Stimulated activated memory B cell treated with anti-CD40 and anti-IgM and Interleukin-4, amounts not matched to agents 10 μg/mL and 1 μg/mL and 100 μg/mL, for 72 hours (primary cell): ENCODE measurements around the gene AMY2A.
"Not testable (repeated sequence)": the region's sequence is repeated elsewhere in the genome, so short reads cannot be mapped to it uniquely, and the experiment has no call there.

Source experiments
- ATAC-seq: fragments of 150-1000 bp; cut with Tn5 transposase; 2 replicates; pipeline ENCODE4 v1.10.0; 2021
- H3K27ac Mint-ChIP-seq: one replicate; pipeline ENCODE4 v1.8.0; 2022; ENCODE audit warnings: mild to moderate bottlenecking, mixed read lengths
- H3K27me3 Mint-ChIP-seq: one replicate; pipeline ENCODE4 v1.8.0; 2022; ENCODE audit warnings: mixed read lengths
- H3K36me3 Mint-ChIP-seq: one replicate; pipeline ENCODE4 v1.8.0; 2022; ENCODE audit warnings: mixed read lengths
- H3K4me1 Mint-ChIP-seq: one replicate; pipeline ENCODE4 v1.8.0; 2022; ENCODE audit warnings: mixed read lengths
- H3K4me3 Mint-ChIP-seq: one replicate; pipeline ENCODE4 v1.8.0; 2022; ENCODE audit warnings: mild to moderate bottlenecking, moderate library complexity, mixed read lengths
- H3K9me3 Mint-ChIP-seq: one replicate; pipeline ENCODE4 v1.8.0; 2022; ENCODE audit warnings: mixed read lengths

AMY2A gene

DNA sequence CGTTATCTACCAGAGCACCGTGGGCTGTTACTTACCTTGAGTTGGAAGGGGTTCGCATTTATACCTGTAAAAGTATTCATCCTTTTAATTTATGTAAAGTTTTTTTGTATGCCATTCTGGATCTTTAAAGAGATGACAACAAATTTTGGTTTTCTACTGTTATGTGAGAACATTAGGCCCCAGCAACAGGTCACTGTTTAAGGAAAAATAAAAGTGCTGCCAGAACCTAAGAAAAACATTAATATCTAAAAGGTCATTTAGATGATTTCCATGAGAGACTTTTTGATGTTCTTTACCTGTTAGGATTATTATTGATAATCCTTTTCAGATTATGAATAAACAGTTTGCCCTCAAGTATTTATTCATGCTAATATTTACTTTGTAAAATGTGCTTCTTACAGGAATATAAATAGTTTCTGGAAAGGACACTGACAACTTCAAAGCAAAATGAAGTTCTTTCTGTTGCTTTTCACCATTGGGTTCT lies at the start of gene AMY2A:
Gene AMY2A (plus strand): TSS at position 434 of the 484 bp plus-strand sequence. CDS start 14 bp downstream, at position 448.
- H3K4me1 Mint-ChIP-seq, H3K4me3 Mint-ChIP-seq, H3K27me3 Mint-ChIP-seq, ATAC-seq, H3K36me3 Mint-ChIP-seq, H3K27ac Mint-ChIP-seq, H3K9me3 Mint-ChIP-seq: not testable (repeated sequence)

DNA sequence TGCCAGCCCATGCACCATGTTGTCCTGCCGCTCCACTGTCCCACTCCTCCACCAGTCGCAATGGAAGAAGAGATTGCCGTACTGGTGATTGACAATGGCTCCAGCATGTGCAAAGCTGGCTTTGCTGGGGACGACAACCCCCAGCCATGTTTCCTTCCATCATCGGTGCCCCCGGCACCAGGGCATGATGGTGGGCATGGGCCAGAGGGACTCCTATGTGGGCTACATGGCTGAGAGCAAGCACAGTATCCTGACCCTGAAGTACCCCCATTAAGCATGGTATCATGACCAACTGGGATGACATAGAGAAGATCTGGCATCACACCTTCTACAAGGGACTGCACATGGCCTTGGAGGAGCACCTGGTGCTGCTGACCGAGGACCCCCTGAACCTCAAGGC lies 47.7 kb upstream of the AMY2A start:
- Mint-ChIP-seq H3K4me1 (no peaks in the 10 kb centered on the region), H3K27ac (no peak overlapping the region), H3K4me3 (no peak overlapping the region), H3K36me3 (peaks cover 36% of the 10 kb centered on the region), H3K9me3 (no peaks in the 10 kb centered on the region), H3K27me3 (no peaks in the 10 kb centered on the region)
- no peak for ATAC-seq

DNA sequence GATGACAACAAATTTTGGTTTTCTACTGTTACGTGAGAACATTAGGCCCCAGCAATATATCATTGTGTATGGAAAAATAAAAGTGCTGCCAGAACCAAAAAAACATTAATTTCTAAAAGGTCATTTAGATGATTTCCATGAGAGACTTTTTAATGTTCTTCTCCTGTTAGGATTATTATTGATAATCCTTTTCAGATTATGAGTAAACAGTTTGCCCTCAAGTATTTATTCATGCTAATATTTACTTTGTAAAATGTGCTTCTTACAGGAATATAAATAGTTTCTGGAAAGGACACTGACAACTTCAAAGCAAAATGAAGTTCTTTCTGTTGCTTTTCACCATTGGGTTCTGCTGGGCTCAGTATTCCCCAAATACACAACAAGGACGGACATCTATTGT lies 45.9 kb upstream of the AMY2A start, which contains the start of gene AMY2B:
Gene AMY2B (plus strand): TSS at position 301 of the 400 bp plus-strand sequence. CDS start 14 bp downstream, at position 315.
- not testable (repeated sequence) for H3K4me3 Mint-ChIP-seq, H3K27me3 Mint-ChIP-seq, H3K4me1 Mint-ChIP-seq, H3K27ac Mint-ChIP-seq, H3K9me3 Mint-ChIP-seq, ATAC-seq
- peaks cover 35% of the 10 kb centered on the region for H3K36me3 Mint-ChIP-seq

DNA sequence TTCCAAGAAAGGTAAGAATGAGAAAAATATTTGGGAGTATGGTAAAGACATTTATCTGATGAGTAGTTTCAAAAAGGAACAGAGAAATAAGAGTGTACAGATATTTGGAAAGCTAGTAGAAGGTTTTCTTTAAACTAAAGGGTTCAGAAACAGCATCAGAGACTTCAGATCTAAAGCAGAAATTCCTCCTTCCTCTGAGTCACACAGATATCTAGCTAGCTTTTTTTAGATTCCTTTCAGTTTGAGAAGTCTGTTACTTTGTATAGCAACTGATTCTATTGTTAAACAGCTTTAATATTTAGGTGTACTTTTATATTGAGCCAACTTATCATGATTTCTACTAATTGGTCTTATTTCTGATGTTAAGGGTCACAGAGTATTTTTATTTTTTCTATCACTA lies 41.2 kb upstream of the AMY2A start:
- Mint-ChIP-seq H3K36me3 (peaks cover 36% of the 10 kb centered on the region), H3K27me3 (no peaks in the 10 kb centered on the region), H3K4me3 (no peak overlapping the region), H3K27ac (no peak overlapping the region), H3K9me3 (no peaks in the 10 kb centered on the region), H3K4me1 (no peaks in the 10 kb centered on the region)
- ATAC-seq: no peak

DNA sequence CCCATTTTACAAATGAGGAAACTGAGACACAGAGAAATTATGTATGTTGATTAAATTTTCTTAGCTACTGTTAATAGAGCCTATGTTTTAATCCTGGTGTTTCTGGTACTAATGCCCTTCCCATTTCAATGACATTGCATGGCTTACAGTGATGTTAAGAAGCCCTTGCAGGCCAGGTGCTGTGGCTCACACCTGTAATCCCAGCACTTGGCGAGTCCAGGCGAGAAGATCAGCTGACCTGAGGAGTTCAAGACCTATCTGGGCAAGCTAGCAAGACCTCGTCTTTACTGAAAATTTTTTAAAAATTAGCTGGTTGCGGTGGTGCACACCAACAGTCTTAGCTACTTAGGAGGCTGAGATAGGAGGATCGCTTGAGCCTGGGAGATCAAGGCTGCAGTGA lies 40.4 kb upstream of the AMY2A start:
- H3K27me3 Mint-ChIP-seq, H3K9me3 Mint-ChIP-seq, H3K4me1 Mint-ChIP-seq, H3K27ac Mint-ChIP-seq, H3K4me3 Mint-ChIP-seq, ATAC-seq: not testable (repeated sequence)
- H3K36me3 Mint-ChIP-seq: peaks cover 36% of the 10 kb centered on the region

DNA sequence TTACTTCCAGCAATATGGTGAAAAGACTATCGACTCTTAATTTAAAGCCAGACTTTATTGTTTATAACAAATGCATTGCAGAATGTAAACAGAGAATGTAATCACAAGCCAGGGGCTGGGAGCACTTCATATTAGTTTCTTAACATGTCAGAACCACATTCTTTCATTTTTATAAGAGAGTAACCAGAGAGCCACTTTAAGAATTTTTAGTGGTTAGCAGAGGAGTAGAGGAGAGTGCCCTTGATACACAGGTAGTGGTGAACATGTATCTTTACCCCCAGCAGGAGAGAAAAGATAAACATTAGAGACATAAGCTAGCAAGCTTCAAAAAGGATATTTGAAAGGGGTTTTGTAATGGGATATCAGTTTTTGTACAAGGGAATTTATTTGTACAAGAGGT lies 34.8 kb upstream of the AMY2A start:
- no peak overlapping the region for H3K4me3 Mint-ChIP-seq
- no peak for ATAC-seq
- no peak overlapping the region for H3K27ac Mint-ChIP-seq
- peaks cover 14% of the 10 kb centered on the region for H3K36me3 Mint-ChIP-seq
- no peaks in the 10 kb centered on the region for H3K27me3 Mint-ChIP-seq
- peaks cover 3% of the 10 kb centered on the region for H3K9me3 Mint-ChIP-seq
- no peaks in the 10 kb centered on the region for H3K4me1 Mint-ChIP-seq

DNA sequence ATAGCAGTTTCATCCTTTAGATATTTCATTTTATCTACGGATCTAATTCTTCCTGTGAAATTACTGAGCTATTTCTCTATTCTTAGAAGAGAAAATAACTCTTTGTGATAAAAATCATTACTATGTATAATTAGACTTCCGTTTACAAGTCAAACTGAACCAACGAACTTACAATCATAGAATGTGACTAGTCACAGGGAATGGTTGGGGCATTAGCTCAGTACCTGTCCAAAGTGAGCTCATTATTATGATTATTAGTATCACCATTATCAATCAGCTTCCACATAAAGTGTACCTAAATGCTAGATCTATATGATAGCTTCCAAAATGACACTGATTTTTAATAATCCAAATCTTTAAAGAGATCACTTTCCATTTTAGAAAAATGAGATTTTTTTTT lies 33.3 kb upstream of the AMY2A start:
- Mint-ChIP-seq H3K4me1 (no peaks in the 10 kb centered on the region), H3K9me3 (peaks cover 5% of the 10 kb centered on the region), H3K27me3 (no peaks in the 10 kb centered on the region), H3K36me3 (peaks cover 6% of the 10 kb centered on the region), H3K27ac (no peak overlapping the region), H3K4me3 (no peak overlapping the region)
- ATAC-seq: no peak

DNA sequence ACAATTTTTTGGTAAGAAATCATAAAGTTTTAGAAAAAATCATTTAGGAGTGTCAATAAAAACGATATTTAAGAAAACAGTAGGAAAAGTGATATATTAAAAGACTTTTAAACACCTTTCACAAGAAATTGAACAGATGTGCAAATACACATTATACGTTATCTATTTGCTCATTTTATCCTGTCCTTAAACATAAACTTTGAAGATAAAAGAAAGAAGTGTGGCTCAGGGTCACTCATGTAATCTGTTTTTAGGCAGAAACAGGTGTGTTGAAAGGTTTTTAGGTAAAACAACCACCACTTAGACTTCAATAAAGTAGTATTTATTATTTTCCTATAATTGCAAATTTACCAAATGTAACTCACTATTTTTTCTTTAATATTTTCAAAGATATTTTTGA lies 32.7 kb upstream of the AMY2A start:
- Mint-ChIP-seq H3K4me1 (no peaks in the 10 kb centered on the region), H3K4me3 (no peak overlapping the region), H3K9me3 (peaks cover 9% of the 10 kb centered on the region), H3K36me3 (peaks cover 6% of the 10 kb centered on the region), H3K27me3 (no peaks in the 10 kb centered on the region), H3K27ac (no peak overlapping the region)
- no peak for ATAC-seq

DNA sequence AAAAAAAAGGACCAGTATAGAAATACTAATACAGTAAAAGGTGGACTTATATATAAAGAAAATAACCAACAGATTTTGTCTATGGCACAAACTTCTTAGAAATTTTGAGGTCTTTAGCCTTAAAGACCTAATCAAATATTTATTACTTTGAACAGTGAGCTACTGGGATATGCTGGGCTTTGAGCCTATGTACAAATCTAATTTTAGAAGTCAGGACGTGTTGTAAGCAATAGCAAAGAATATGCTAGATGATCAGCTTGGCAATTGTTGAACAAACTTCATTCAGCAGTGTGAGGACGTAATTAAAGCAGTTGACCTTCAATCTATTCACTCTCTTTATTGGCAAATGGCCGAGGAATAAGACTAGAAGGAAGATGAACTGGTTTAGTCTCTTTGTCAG lies 14.5 kb upstream of the AMY2A start:
- not testable (repeated sequence) for H3K36me3 Mint-ChIP-seq, H3K4me1 Mint-ChIP-seq, H3K27ac Mint-ChIP-seq, H3K9me3 Mint-ChIP-seq, H3K27me3 Mint-ChIP-seq, ATAC-seq, H3K4me3 Mint-ChIP-seq

DNA sequence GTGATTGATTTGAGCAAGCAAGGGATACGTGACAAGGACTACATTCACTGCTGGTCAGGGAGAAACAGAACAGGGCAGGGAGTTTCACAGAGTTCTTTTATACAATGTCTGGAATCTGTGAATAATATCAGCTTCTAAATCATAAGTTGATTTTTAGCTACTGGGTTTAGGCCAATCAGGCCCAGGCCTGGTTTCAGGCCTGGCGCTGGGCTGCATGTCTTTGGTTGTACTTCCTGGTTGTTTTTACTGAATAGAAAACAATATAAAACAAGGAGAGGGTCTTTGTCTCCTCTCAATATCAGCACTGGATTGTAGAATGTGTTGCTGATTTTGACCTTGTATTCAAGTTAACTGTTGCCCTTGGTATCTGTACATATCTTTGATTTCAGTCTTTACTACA lies 865 bp upstream of the AMY2A start:
- no peak overlapping the region for H3K27ac Mint-ChIP-seq
- H3K4me3 Mint-ChIP-seq: no peak overlapping the region
- no peaks in the 10 kb centered on the region for H3K36me3 Mint-ChIP-seq
- ATAC-seq: no peak
- H3K4me1 Mint-ChIP-seq: no peaks in the 10 kb centered on the region
- no peaks in the 10 kb centered on the region for H3K27me3 Mint-ChIP-seq
- H3K9me3 Mint-ChIP-seq: no peaks in the 10 kb centered on the region

DNA sequence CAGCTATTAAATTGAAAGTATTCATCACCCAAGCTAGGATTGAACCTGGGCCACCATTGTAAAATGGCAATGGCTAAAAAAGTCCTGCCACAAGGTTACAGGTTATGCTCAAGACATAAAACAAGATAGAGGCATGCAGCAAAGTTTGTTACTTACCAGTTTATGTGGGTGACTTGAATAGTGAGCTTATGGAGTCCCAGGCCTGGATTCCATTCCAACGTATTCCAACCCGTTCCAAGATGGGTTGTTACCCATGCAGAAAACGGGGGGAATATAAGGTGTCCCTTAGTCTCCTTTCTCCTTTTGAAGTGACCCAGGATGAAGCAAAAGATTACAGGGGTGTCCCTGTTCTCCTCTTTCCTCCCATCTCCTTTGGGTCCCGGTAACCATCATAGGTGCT lies 10.2 kb downstream of the AMY2A start:
- H3K27me3 Mint-ChIP-seq: not testable (repeated sequence)

DNA sequence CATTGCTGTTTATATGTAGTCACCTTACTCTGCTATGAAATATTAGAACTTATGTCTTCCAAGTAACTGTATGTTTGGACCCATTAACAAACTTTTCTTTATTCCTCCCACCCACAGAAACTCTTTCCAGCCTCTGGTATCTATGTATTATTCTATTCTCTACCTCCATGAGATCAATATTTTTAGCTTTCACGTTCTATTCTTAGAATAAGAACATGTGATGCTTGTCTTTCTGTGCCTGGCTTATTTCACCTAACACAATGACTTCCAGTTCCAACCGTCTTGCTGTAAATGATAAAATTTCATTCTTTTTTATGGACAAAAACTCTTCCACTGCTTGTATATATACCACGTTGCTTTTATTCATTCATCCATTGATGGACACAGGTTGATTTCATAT lies 24.0 kb downstream of the AMY2A start:
- H3K9me3 Mint-ChIP-seq, ATAC-seq, H3K27me3 Mint-ChIP-seq, H3K4me1 Mint-ChIP-seq, H3K4me3 Mint-ChIP-seq, H3K27ac Mint-ChIP-seq, H3K36me3 Mint-ChIP-seq: not testable (repeated sequence)

More for the DNA sequence above, 10.2 kb downstream of the AMY2A start:
- not testable (repeated sequence) for H3K4me1 Mint-ChIP-seq, ATAC-seq, H3K9me3 Mint-ChIP-seq, H3K36me3 Mint-ChIP-seq, H3K27ac Mint-ChIP-seq, H3K4me3 Mint-ChIP-seq

DNA sequence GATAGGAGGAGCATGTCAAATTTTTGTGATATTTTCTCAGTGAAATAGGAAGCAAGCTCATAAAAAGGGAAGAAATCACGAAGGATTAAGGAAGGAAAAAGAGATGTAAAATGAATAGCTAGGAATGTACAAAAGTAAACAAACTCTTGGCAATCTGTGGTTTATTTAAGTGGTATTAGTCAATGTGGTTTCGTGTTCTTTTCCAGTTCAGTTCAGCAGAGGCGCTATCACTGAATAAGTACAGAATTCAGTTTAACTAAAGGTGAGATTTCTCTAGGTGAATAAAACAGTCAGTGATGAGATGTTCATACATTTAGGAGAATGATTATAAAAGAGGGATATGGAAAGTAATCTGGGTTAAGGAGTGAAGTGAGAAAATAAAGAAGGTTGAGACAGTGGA lies 26.7 kb downstream of the AMY2A start:
- H3K27me3 Mint-ChIP-seq, H3K27ac Mint-ChIP-seq, H3K9me3 Mint-ChIP-seq, ATAC-seq, H3K4me1 Mint-ChIP-seq, H3K4me3 Mint-ChIP-seq, H3K36me3 Mint-ChIP-seq: not testable (repeated sequence)

DNA sequence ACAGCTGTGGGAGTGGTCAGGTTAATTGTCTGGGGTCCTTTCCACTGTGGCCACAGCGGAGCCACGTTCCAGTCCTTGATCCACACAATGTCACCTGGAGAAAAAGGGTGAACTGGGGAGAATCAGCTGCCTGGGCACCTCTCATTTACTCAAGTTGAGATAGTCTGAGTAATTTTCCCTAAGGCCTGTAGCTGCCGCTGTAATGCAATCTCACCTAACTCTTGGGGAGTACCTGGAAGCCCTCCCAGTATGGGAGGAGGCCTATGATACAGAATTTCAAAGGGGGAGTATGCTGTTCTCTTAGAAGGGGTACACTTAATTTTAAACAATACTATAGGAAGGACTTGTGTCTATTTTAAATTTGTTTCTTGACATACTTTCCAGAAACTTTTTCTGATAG lies 33.1 kb downstream of the AMY2A start:
- not testable (repeated sequence) for H3K4me1 Mint-ChIP-seq, H3K27me3 Mint-ChIP-seq, ATAC-seq, H3K27ac Mint-ChIP-seq, H3K4me3 Mint-ChIP-seq, H3K36me3 Mint-ChIP-seq, H3K9me3 Mint-ChIP-seq

DNA sequence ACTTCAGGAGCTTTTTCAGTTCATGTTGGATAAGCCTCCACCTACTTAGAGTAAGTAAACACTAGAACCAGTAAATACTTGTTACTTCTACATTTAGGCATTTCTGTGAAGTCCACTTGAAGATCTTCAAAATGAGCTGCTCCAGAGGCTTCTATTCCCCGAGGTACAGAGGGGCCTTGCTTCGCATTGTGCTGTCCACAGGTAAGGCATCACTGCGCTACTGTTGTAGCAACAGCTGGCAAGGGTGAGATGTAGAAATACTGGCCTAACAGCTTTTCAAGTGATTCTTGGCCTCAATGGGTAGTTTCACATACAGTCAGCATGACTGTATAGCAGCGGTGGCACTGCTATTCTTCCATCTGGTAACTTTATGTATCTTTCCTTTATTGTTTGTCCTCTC lies 33.7 kb downstream of the AMY2A start:
- not testable (repeated sequence) for H3K4me3 Mint-ChIP-seq, H3K27me3 Mint-ChIP-seq, ATAC-seq, H3K9me3 Mint-ChIP-seq, H3K36me3 Mint-ChIP-seq, H3K27ac Mint-ChIP-seq, H3K4me1 Mint-ChIP-seq

DNA sequence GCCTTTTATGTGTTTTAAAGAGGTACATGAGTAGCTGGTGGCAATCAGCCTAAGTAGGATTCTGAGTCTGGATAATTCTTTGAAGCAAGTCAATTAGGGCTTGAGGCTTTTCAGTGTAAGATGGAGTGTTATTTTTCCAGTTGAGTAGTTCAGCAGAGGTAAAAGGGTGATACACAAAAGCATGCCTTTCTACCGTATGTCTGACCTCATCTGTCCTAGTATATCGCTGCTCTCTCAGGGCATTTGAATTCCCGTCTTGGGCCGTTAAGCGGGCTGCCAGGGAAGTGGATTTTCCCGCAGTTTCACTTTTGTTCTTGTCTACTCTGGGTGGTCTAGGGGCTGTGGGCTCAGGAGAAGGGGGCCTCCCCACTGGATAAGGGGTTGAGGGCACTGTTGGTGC lies 36.9 kb downstream of the AMY2A start:
- H3K27ac Mint-ChIP-seq, ATAC-seq, H3K9me3 Mint-ChIP-seq, H3K27me3 Mint-ChIP-seq, H3K4me1 Mint-ChIP-seq, H3K4me3 Mint-ChIP-seq, H3K36me3 Mint-ChIP-seq: not testable (repeated sequence)

DNA sequence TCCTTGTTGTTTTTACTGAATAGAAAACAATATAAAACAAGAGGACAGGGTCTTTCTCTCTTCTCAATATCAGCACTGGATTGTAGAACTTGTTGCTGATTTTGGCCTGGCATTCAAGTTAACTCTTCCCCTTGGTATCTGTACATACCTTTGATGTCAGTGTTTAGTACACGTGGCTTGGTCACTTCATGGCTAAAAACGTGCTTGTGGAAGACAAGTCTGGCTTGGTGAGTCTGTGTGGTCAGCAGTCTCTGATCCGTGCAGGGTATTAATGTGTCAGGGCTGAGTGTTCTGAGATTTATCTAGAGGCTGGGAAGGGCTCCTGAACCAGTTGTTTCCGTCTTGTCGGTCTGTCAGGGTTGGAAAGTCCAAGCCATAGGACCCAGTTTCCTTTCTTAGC lies 38.2 kb downstream of the AMY2A start, which contains the start of gene AMY1A:
Gene AMY1A (plus strand): TSS at position 301 of the 400 bp plus-strand sequence. CDS start 571 bp downstream, outside the sequence.
- H3K4me1 Mint-ChIP-seq: not testable (repeated sequence)

More for the DNA sequence above, 38.2 kb downstream of the AMY2A start, which contains the start of gene AMY1A:
- H3K36me3 Mint-ChIP-seq, ATAC-seq, H3K27me3 Mint-ChIP-seq, H3K4me3 Mint-ChIP-seq, H3K27ac Mint-ChIP-seq, H3K9me3 Mint-ChIP-seq: not testable (repeated sequence)
